GM10847 (cell line): ENCODE data around the gene MEIOB.

Source experiments
- POLR2A ChIP-seq: IDR thresholded peaks from 2 replicates; pipeline ENCODE4 v1.6.1; 2011; ENCODE audit not compliant: insufficient read length; ENCODE audit errors: extremely low read depth

The MEIOB gene

GRCh38 chr16:1871974-1872635, at the start of gene MEIOB:
MEIOB (minus strand) TSS chr16:1872164; CDS start chr16:1868175, 3,989 bp downstream.
- no peak for TF ChIP-seq POLR2A

DNA sequence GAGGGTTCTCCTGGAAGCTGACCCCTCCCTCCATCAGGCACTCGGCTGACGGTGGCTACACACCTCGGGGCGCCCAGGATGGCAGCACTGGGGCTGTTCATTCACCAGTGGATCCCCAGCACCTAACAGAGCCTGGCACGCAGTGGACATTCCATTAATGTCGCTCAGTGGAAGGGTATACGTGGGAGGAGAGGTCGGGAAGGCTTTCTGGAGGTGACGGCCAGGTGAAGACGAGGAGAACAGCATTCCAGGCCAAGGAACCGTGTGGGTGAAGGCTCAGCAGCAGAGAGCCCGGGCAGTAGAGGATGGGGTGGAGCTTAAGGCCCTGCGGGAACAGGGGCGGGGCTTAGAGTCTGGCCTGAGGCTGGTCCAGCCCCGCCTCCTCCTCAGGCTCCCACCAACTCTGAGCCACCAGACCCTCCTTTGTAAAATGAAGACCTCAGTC, 48.8 kb upstream of the MEIOB start:
- no peak for TF ChIP-seq POLR2A

DNA sequence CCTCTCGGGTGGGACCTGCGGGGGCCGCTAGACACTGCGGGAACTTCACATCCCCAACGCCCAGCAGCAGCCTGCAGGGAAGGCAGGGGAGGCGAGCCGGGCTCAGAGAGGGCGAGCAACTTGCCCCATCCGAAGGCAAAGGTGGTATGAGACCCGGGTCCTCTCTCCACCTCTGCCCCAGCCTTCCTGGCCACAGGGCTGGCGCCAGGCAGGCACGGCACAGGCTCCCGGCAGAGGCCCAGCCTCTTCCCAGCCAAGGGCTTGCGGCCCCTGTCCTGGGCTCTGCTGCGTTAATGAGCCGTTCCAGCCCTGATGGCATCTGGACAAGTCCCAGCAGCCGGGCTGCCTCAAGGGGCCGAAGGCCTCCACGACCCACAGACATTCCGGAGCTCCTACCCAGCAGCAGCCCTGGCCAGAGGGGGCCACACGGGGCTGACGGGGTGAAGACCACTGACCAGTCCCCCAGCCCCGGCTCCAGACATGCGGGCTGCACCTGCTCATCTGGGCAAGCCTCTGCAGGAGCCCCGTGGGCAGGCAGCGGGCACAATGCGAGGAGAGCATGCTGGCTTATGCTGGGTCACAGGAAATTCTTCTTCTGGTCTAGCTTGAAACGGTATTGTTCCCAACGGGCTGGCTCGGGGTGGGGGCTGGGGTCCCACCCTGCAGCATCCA, 47.5 kb upstream of the MEIOB start:
- no peak for TF ChIP-seq POLR2A

DNA sequence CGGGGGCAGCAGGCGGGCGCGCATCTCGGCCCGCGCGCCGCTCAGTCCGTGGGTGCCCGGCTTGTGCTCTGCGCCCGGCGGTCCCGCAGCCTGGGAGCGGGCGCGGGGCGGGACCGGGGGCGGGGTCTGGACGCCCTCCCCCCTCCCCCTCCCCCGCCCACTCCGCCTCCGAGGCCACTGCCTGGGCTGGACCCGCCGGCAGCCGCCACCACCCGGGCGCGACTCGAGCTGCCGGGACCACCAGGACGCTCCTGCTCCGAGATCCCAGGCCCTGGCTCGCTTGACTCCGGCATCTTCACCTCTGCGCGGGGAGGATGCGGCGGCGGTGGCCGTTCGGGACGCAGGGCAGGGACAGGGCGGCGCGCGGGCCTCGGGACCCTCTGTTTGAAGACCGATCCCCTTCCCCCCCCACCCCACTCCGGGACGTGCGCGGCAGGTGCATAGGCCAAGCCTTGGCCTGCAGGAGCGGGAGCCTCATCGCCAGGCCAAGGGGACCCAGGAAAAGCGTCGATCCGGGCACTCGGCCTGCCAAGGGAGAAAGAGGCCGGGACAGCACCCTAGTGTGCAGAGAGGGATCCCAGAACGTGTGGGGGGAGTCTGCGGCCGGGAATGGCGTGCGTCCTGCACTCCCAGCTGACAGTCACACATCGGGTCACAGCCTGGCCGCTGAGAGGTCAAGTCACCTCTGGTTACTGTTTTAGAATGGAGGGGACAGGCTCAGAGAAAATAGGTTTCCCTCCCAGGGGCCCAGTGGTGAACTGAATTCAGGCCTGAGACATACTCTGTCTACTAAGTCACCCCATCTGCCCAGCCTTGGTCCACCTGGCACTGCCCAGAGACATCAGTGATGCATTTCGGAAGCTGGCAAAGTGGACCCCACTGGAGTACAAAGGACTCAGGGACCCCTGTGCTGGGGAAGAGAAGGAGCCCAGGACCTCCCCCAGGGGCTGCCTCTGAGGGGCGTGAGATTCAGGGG, 46.7 kb upstream of the MEIOB start, which contains the start of gene HS3ST6:
Gene HS3ST6, minus strand, starts transcription at position 65 of the 976 bp plus-strand sequence. CDS start 92 bp downstream, outside the sequence.
- TF ChIP-seq POLR2A: no peak

GRCh38 chr16:1917665-1918350, 45.8 kb upstream of the MEIOB start:
- no peak for TF ChIP-seq POLR2A

GRCh38 chr16:1917056-1917664, 45.2 kb upstream of the MEIOB start:
- no peak for TF ChIP-seq POLR2A

DNA sequence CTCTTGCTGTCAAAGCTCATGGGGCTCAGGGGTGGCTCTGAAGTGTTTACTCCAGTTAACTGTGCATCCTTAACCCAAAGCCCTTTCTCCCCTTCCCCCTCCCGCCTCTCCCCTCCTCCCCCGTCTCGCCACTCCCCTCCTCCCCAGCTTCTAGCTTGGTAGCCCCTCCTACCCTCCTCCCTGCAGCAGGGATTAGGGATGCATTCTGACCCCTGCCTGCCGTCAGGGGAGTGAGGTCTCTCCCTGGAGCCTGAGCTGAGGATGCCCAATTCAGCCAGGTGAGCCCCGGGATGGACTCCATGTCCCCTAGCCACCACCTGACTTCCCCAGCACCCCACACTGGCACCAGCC, 44.7 kb upstream of the MEIOB start:
- no peak for TF ChIP-seq POLR2A

DNA sequence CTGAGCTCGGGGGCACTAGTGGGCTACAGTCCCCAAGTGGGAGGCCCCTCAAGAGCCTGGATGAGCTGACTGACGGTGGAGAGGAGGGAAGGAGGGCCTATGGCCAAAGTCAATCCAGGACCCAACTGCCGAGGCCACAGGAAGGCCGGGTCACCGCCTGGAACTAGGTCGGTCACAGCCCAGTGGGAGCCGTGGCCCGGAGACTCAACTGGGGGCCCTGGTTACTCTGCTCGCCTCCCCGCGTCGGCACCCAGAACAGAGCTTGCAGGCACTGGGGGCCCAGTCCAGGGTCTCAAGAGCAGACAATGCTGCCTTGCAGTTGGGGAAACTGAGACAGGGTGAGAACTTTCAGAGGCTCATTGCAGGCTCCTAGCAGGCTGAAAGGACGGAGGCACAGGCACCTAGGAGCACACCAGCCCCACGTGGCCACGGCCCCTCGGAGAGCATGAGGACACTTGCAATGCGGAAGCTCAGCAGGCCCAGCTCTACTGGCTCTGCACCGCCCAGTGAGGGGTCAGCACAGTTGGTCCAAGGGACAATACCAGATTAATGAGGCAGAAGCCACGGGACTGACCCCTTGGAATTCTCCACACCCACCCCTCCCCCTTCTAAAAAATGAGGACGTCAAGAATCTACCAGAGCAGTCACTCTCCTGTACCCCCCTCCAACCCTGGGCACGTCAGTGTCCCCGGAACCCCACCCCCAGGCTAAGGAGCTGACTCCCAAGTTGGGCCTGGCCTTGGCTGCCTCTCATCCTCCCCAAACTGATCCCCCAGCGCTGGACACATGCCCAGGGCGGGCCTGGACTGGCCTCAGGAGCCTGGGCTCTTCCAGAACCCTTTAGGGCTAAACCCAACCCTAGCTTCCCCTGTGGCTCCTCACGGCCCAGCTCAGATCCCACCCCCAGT, 44.0 kb upstream of the MEIOB start:
- no peak for TF ChIP-seq POLR2A

DNA sequence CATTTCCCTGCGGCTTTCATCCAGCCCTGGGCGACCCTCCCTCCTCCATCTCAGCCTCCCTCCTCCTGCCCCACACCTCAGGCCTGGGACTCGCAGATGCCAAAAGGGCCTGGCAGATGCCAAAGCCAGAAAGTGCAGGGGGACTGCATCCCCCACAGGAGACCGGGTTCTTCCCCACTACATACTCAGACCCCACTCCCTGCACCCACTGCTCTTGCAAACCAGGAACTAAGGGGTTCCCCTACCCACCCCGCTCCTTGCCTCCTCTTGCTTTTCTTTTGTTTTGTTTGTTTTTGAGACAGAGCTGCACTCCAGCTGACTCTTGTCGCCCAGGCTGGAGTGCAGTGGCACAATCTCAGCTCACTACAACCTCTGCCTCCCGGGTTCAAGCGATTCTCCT, 43.0 kb upstream of the MEIOB start:
- no peak for TF ChIP-seq POLR2A

DNA sequence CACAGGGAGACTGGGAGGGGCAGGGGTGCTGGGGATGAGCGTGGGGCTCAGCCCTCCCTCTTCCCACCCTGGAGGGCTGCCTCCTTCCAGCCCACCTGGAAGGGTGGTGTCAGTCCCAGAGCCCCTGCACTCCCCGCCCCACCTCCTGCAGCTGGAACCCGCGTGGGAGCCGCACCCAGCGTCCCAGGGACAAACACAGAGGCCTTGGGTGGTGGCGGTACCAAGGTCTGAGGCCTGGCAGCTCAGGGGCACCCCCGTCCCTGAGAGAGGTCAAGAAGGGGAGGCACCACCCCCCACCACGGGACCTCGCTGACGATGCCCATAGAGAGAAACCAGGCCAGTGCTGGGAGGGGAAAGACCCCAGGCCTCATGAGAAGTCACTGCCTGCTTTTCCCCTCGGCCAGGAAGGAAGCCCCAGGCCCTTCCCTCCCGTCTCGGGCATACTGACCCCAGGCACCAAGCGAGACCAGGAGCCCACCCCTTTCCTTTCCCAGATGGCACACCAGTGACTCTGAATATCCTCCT, 42.2 kb upstream of the MEIOB start:
- no peak for TF ChIP-seq POLR2A

GRCh38 chr16:1913327-1914083, 41.5 kb upstream of the MEIOB start:
- TF ChIP-seq POLR2A: no peak

GRCh38 chr16:1912215-1912543, 40.2 kb upstream of the MEIOB start:
- TF ChIP-seq POLR2A: no peak
